Dermis microvascular lymphatic vessel endothelial cell (primary cell): ENCODE results near the gene TSEN34. TPM values are rescaled to one million over a fixed set of nuclear protein-coding genes. Genes with fewer than 3 reads are reported as not detected.
"Not testable (repeated sequence)": the region's sequence is repeated elsewhere in the genome, so short reads cannot be mapped to it uniquely, and the experiment has no call there.

Source experiments
- DNase-seq, 2 donors: peaks; one replicate each; pipeline versions ENCODE4 v3.0.0 to v3.0.0-alpha.2; 2010; ENCODE audit warnings: low read depth in 2 of 2
- total RNA-seq: library from RNA; depleted of rRNA; stranded (reverse); fragments of >200 nt; gene quantifications from 2 replicates; pipeline ENCODE4 v1.2.1, GENCODE V29; 2014

The TSEN34 gene
- total RNA-seq, 1 donor from 2014 or later = 45.4 TPM

- DNase-seq = no peak
Measured at GRCh38 chr19:54186934-54187381, 4.2 kb upstream of the TSEN34 start.

GRCh38 chr19:54188215-54188871 is 2.8 kb upstream of the TSEN34 start:
- peak in 1 of 2 donors; percentile 87 for DNase-seq

GRCh38 chr19:54189145-54189734 is 1.9 kb upstream of the TSEN34 start, which contains the start of gene MBOAT7:
Gene MBOAT7 (minus strand): TSS chr19:54189580. CDS start chr19:54188508, 1,072 bp downstream.
- no peak for DNase-seq

GRCh38 chr19:54189735-54190502 is 1.2 kb upstream of the TSEN34 start:
- DNase-seq = peak; percentile 100

- DNase-seq = peak; percentile 99 to 100
Measured at GRCh38 chr19:54190503-54191010, 551 bp upstream of the TSEN34 start.

GRCh38 chr19:54191811-54192453 is 824 bp downstream of the TSEN34 start:
- DNase-seq = no peak

GRCh38 chr19:54193011-54193410 is 1.9 kb downstream of the TSEN34 start:
- DNase-seq = no peak

GRCh38 chr19:54194463-54194862 is 3.4 kb downstream of the TSEN34 start:
- not testable (repeated sequence) for DNase-seq

GRCh38 chr19:54196536-54196935 is 5.4 kb downstream of the TSEN34 start:
- no peak for DNase-seq

GRCh38 chr19:54197121-54197520 is 6.0 kb downstream of the TSEN34 start:
- no peak for DNase-seq

GRCh38 chr19:54199401-54199800 is 8.3 kb downstream of the TSEN34 start:
- DNase-seq = no peak

GRCh38 chr19:54201172-54201701 is 10.1 kb downstream of the TSEN34 start:
- peak in 1 of 2 donors; percentile 25 for DNase-seq

GRCh38 chr19:54201980-54202379 is 10.9 kb downstream of the TSEN34 start:
- DNase-seq = no peak

- no peak for DNase-seq
Measured at GRCh38 chr19:54203151-54203611, 12.1 kb downstream of the TSEN34 start.

GRCh38 chr19:54204767-54205468 is 13.8 kb downstream of the TSEN34 start:
- no peak for DNase-seq

GRCh38 chr19:54206030-54206830 is 15.1 kb downstream of the TSEN34 start:
- no peak for DNase-seq

GRCh38 chr19:54206831-54207177 is 15.7 kb downstream of the TSEN34 start:
- no peak for DNase-seq

- DNase-seq = not testable (repeated sequence)
Measured at GRCh38 chr19:54207193-54207592, 16.1 kb downstream of the TSEN34 start.

GRCh38 chr19:54207676-54207982 is 16.5 kb downstream of the TSEN34 start:
- no peak for DNase-seq
